Progenitor cell of endocrine pancreas (in vitro differentiated cells): ENCODE measurements around the gene ATAD3A. TPM values are rescaled to one million over a fixed set of nuclear protein-coding genes. Genes with fewer than 3 reads are reported as not detected.

Experiments
- DNase-seq: peaks from one replicate; pipeline ENCODE4 v3.0.0; 2021; ENCODE audit warnings: low spot score; ENCODE audit not compliant: unreplicated experiment
- H3K27ac Mint-ChIP-seq: 2 replicates; pipeline ENCODE4 v1.8.0; 2021; ENCODE audit warnings: mild to moderate bottlenecking, moderate library complexity, mixed read lengths
- H3K27me3 Mint-ChIP-seq: 2 replicates; pipeline ENCODE4 v1.8.0; 2021; ENCODE audit warnings: mixed read lengths
- H3K36me3 Mint-ChIP-seq: 2 replicates; pipeline ENCODE4 v1.8.0; 2022; ENCODE audit warnings: mixed read lengths; ENCODE audit not compliant: insufficient read depth
- H3K4me1 Mint-ChIP-seq: 2 replicates; pipeline ENCODE4 v1.8.0; 2021; ENCODE audit warnings: low read depth, mixed read lengths
- H3K4me3 Mint-ChIP-seq: 2 replicates; pipeline ENCODE4 v1.8.0; 2021; ENCODE audit warnings: low read depth, mild to moderate bottlenecking, moderate library complexity, mixed read lengths
- H3K9me3 Mint-ChIP-seq: 2 replicates; pipeline ENCODE4 v1.8.0; 2021; ENCODE audit warnings: low read depth, mixed read lengths
- total RNA-seq: library from RNA; stranded (reverse); gene quantifications from 2 replicates; pipeline ENCODE4 v1.2.1, GENCODE V29; 2021
- TF ChIP-seq, protein P1 (sequence below): fragments of 200-600 bp; sonication (generic); IDR thresholded peaks from one replicate; pipeline ENCODE4 v1.5.0; 2021; ENCODE audit warnings: antibody characterized with exemption, mild to moderate bottlenecking; ENCODE audit not compliant: unreplicated experiment

The ATAD3A gene
- total RNA-seq, 1 donor from 2014 or later, result 37.4 TPM

DNA sequence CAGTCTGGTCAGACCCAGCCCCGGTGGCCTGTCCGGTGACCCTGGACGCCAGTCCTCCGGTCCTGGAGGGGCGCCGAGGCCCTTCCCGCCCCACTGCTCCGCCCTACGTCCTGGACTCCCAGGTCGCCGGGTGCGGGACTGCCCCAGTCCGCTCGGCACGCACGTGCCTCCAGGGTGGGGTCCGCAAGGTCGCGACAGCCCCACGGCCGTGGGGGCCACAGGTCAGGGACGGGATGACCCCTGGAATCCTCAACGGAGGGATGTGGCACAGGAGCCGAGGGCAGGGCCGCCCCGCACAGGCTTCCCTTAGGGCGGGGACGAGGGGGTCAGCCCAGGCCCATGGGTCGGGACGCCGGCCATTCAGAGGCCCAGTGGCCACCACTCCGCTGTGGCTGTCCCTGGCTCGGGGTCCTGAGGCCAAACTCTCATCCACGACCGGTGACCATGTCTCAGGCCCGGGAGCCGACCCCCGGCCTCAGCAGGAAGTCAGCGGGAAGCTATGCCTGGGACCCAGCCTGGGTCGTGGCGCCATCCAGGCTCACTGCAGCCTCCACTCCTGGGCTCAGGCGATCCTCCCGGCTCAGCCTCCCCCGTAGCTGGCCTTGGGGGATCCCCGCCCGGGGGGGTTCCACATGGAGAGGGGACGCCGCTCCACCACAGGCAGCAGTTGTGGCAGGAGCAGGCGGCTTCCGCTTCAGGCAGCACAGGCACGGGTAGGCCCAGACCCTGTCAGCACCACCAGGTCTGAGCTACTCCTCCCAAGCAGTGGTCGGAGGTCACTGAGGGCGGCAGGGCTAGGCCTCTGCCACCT, 29.1 kb downstream of the ATAD3A start:
- TF ChIP-seq, protein P1, sequence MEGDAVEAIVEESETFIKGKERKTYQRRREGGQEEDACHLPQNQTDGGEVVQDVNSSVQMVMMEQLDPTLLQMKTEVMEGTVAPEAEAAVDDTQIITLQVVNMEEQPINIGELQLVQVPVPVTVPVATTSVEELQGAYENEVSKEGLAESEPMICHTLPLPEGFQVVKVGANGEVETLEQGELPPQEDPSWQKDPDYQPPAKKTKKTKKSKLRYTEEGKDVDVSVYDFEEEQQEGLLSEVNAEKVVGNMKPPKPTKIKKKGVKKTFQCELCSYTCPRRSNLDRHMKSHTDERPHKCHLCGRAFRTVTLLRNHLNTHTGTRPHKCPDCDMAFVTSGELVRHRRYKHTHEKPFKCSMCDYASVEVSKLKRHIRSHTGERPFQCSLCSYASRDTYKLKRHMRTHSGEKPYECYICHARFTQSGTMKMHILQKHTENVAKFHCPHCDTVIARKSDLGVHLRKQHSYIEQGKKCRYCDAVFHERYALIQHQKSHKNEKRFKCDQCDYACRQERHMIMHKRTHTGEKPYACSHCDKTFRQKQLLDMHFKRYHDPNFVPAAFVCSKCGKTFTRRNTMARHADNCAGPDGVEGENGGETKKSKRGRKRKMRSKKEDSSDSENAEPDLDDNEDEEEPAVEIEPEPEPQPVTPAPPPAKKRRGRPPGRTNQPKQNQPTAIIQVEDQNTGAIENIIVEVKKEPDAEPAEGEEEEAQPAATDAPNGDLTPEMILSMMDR, result no peak
- peaks cover 6% of the 10 kb centered on the region for H3K36me3 Mint-ChIP-seq
- H3K27ac Mint-ChIP-seq, result no peak overlapping the region
- no peaks in the 10 kb centered on the region for H3K27me3 Mint-ChIP-seq
- peak overlapping the region; percentile 65 for H3K4me3 Mint-ChIP-seq
- no peak for DNase-seq
- H3K9me3 Mint-ChIP-seq, result no peaks in the 10 kb centered on the region
- no peaks in the 10 kb centered on the region for H3K4me1 Mint-ChIP-seq

- peak overlapping the region; percentile 65 for H3K4me3 Mint-ChIP-seq
- no peaks in the 10 kb centered on the region for H3K9me3 Mint-ChIP-seq
- no peak for DNase-seq
- H3K4me1 Mint-ChIP-seq, result no peaks in the 10 kb centered on the region
- H3K36me3 Mint-ChIP-seq, result peaks cover 6% of the 10 kb centered on the region
- H3K27ac Mint-ChIP-seq, result no peak overlapping the region
- TF ChIP-seq, protein P1, result no peak
- H3K27me3 Mint-ChIP-seq, result no peaks in the 10 kb centered on the region
These were observed 30.2 kb downstream of the ATAD3A start for GRCh38 chr1:1541956-1542765.

DNA sequence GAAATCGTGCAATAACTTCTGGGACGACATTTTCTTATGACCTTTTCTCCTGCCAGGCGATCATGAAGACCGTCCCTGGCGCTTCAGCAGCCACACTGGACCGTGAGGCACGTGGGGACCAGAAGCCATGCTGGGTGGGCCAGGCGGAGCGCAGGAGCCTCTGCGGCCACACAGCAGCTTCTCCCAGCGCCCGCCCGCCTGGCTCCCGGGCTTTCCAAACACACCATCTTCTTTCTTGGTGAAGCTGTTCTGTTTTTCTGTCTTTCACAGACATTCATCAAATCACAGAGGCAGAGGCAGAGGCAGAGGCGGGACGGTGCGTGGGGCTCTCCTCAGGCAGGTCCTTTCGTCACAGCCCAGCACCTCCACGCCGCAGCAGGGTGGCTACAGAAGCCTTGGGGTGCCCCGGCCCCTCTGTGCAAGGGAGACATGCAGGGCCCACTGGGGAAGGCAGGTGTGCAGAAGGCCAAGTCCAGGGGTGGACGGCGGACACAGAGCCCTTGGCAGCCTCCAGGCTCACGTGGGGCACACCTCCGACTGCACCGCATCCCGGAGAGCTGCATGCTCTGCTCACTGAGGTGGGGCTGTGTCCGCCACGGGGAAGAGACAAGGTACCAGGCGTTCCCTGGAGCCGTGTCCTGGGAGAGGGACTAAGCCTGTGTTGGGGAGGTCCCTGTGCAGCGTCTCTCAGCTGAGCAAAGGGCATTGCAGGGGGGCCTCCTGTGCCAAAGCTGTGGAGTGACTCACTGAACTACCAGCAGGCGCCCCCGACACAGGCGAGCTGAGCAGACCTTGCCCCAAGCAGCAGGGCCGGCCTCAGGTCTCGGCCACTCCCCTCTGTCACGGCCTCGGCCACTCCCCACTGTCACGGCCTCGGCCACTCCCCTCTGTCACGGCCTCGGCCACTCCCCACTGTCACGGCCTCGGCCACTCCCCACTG, 31.1 kb downstream of the ATAD3A start:
- no peaks in the 10 kb centered on the region for H3K9me3 Mint-ChIP-seq
- DNase-seq, result no peak
- H3K27me3 Mint-ChIP-seq, result no peaks in the 10 kb centered on the region
- H3K4me3 Mint-ChIP-seq, result no peak overlapping the region
- peaks cover 6% of the 10 kb centered on the region for H3K36me3 Mint-ChIP-seq
- no peaks in the 10 kb centered on the region for H3K4me1 Mint-ChIP-seq
- no peak overlapping the region for H3K27ac Mint-ChIP-seq
- TF ChIP-seq, protein P1, result no peak

DNA sequence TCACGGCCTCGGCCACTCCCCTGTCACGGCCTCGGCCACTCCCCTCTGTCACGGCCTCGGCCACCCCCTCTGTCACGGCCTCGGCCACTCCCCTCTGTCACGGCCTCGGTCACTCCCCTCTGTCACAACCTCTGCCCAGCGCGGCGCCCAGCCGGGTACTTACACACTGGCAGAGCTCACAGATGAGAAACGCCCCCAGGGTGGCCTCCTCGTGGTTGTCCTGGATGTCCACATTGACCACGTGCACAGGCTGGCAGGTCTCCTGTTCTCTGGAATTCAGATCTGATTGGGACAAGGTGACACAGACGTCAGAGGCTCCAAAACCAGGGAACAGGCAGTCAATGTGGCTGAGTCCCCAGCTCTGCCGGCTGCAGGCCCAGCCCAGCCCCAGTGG, 31.7 kb downstream of the ATAD3A start:
- H3K27ac Mint-ChIP-seq, result no peak overlapping the region
- no peak overlapping the region for H3K4me3 Mint-ChIP-seq
- H3K36me3 Mint-ChIP-seq, result peaks cover 6% of the 10 kb centered on the region
- H3K4me1 Mint-ChIP-seq, result no peaks in the 10 kb centered on the region
- DNase-seq, result no peak
- TF ChIP-seq, protein P1, result no peak
- H3K9me3 Mint-ChIP-seq, result no peaks in the 10 kb centered on the region
- no peaks in the 10 kb centered on the region for H3K27me3 Mint-ChIP-seq

DNA sequence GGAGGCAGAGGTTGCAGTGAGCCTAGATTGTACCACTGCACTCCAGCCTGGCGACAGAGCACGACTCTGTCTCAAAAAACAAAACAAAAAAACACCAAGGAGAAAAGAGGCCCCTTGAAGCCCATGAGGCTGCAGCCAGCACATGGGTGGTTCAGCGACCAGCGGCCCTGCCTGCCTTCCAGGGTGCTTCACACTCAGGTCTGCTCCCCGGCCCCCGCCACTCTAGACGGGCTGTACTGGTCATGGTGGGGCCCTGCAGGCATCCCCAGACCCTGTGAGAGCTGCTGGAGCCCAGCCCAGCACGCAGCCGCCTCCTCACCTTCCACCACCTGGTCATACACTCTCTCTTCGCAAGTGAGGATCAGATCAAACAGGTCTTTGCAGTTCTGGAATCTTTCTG, 32.6 kb downstream of the ATAD3A start:
- no peaks in the 10 kb centered on the region for H3K27me3 Mint-ChIP-seq
- H3K36me3 Mint-ChIP-seq, result peaks cover 6% of the 10 kb centered on the region
- TF ChIP-seq, protein P1, result no peak
- H3K9me3 Mint-ChIP-seq, result no peaks in the 10 kb centered on the region
- no peak for DNase-seq
- no peak overlapping the region for H3K27ac Mint-ChIP-seq
- no peaks in the 10 kb centered on the region for H3K4me1 Mint-ChIP-seq
- H3K4me3 Mint-ChIP-seq, result no peak overlapping the region
